Measurements from ENCODE around the gene PUS1.

Gene PUS1

DNA sequence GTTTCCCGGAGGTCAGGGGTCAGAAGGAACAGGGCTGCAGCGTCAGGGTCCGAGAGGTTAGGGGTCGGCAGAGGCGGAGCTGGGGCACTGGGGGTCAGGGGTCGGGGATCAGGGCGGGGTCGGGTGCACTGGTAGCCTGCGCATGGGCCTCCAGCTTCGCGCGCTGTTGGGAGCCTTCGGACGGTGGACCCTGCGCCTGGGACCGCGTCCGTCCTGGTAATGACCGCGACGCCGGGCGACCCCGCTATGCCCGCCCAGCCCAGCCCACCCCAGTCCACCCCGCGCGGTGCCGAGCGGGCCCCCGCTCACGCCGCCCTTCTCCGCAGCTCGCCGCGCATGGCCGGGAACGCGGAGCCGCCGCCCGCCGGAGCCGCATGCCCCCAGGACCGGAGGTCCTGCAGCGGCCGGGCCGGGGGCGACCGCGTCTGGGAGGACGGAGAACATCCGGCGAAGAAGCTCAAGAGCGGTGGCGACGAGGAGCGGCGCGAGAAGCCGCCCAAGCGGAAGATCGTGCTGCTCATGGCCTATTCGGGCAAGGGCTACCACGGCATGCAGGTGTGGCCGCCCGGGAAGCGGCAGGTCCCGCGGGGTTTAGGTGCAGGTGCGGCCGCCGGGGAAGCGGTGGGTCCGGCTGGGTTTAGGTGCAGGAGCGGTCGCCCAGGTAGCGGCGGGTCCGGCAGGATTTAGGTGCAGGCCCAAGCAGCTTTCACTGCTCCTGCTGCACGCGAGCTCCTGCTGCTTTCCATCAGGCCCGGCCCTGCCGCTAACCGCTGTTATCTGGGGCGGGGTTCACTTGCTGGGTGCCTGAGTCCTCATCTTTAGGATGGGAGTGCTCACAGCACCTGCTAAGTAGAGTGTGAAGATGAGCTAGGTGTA is 743 bp downstream of the PUS1 start:
- H3K27ac ChIP-seq (ENCODE audit: low read length), result peak overlapping the region; percentile 58
- peak overlapping the region; percentile 99 for H3K4me3 ChIP-seq (ENCODE audit: low read length)
- 0 out of 2 replicates have a peak, but pooled peaks cover 9% of the 10 kb centered on the region for H4K20me1 ChIP-seq (ENCODE audit: insufficient read depth, low read length)

DNA sequence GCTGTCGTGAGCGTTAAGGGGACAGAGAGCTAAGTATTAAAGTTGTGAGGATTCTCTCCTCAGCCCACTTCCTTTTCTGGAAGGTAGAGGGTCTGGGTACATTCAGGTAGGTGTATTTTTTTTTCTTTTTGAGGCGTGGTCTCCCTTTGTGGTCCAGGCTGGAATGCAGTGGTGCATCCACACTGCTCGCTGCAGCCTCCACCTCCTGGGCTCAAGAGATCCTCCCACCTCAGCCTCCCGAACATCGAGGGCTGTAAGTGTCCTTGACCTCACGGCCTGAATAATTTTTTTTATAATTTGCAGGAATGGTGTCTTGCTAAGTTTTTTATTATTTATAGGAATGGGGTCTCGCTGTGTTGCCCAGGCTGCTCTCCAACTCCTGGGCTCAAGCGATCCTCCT is 1.4 kb downstream of the PUS1 start:
- no peak for TF ChIP-seq EZH2phosphoT487 (IDR thresholded peaks at IDR 0.05; ENCODE audit: low read depth)
- TF ChIP-seq, protein P1, sequence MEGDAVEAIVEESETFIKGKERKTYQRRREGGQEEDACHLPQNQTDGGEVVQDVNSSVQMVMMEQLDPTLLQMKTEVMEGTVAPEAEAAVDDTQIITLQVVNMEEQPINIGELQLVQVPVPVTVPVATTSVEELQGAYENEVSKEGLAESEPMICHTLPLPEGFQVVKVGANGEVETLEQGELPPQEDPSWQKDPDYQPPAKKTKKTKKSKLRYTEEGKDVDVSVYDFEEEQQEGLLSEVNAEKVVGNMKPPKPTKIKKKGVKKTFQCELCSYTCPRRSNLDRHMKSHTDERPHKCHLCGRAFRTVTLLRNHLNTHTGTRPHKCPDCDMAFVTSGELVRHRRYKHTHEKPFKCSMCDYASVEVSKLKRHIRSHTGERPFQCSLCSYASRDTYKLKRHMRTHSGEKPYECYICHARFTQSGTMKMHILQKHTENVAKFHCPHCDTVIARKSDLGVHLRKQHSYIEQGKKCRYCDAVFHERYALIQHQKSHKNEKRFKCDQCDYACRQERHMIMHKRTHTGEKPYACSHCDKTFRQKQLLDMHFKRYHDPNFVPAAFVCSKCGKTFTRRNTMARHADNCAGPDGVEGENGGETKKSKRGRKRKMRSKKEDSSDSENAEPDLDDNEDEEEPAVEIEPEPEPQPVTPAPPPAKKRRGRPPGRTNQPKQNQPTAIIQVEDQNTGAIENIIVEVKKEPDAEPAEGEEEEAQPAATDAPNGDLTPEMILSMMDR (IDR thresholded peaks at IDR 0.05; ENCODE audit: low read depth, low read length), result no peak
- Histone ChIP-seq H3K79me2 (ENCODE audit: low read length) (peaks cover 43% of the 10 kb centered on the region), H2AFZ (ENCODE audit: low read depth, low read length) (no peak overlapping the region), H3K4me1 (ENCODE audit: low read length) (peaks cover 8% of the 10 kb centered on the region), H3K4me3 (ENCODE audit: low read length) (peak overlapping the region; percentile 99), H3K9me3 (ENCODE audit: insufficient read depth, low read length) (no peaks in the 10 kb centered on the region), H3K27me3 (ENCODE audit: low read depth, low read length) (no peaks in the 10 kb centered on the region), H4K20me1 (ENCODE audit: insufficient read depth, low read length) (0 out of 2 replicates have a peak, but pooled peaks cover 9% of the 10 kb centered on the region), H3K4me2 (ENCODE audit: low read length) (peak overlapping the region; percentile 77), H3K9ac (ENCODE audit: low read length) (peak overlapping the region; percentile 98), H3K27ac (ENCODE audit: low read length) (peak overlapping the region; percentile 6; the same call in 1 of the 2 replicates), H3K36me3 (replicated peaks; ENCODE audit: low read depth, low read length) (peaks cover 30% of the 10 kb centered on the region)

More for the DNA sequence above, 743 bp downstream of the PUS1 start:
- Histone ChIP-seq H3K36me3 (replicated peaks; ENCODE audit: low read depth, low read length) (peaks cover 27% of the 10 kb centered on the region), H3K4me1 (ENCODE audit: low read length) (peaks cover 10% of the 10 kb centered on the region), H3K79me2 (ENCODE audit: low read length) (peaks cover 43% of the 10 kb centered on the region), H3K9ac (ENCODE audit: low read length) (peak overlapping the region; percentile 98), H2AFZ (ENCODE audit: low read depth, low read length) (no peak overlapping the region), H3K9me3 (ENCODE audit: insufficient read depth, low read length) (no peaks in the 10 kb centered on the region), H3K4me2 (ENCODE audit: low read length) (peak overlapping the region; percentile 77), H3K27me3 (ENCODE audit: low read depth, low read length) (no peaks in the 10 kb centered on the region)
- no peak for TF ChIP-seq EZH2phosphoT487 (IDR thresholded peaks at IDR 0.05; ENCODE audit: low read depth)
- TF ChIP-seq, protein P1 (IDR thresholded peaks at IDR 0.05; ENCODE audit: low read depth, low read length), result no peak

DNA sequence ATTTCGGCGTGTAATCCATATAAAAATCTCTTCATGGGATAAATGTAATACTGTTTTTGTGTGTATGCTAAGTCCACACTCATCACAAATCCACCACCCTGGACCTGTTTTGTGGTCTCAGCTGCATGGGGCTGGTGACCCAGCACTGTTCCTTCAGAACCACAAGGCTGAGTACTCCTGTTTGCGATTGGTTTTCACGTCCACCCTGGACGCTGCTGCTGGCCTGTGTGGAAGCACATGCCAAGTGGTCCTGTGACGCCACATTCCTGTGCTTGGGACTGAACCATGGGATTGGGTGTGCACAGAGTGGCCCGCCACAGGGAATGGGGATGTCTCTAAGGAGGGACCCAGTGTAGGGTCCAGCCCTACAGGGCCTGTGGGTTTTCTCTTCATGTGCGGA is 4.3 kb downstream of the PUS1 start:
- no peak overlapping the region for H3K27ac ChIP-seq (ENCODE audit: low read length)
- H4K20me1 ChIP-seq (ENCODE audit: insufficient read depth, low read length), result 0 out of 2 replicates have a peak, but pooled peaks cover 9% of the 10 kb centered on the region
- H3K4me2 ChIP-seq (ENCODE audit: low read length), result no peak overlapping the region
- no peaks in the 10 kb centered on the region for H3K9me3 ChIP-seq (ENCODE audit: insufficient read depth, low read length)
- TF ChIP-seq, protein P1 (IDR thresholded peaks at IDR 0.05; ENCODE audit: low read depth, low read length), result no peak
- TF ChIP-seq EZH2phosphoT487 (IDR thresholded peaks at IDR 0.05; ENCODE audit: low read depth), result no peak
- H2AFZ ChIP-seq (ENCODE audit: low read depth, low read length), result no peak overlapping the region
- H3K27me3 ChIP-seq (ENCODE audit: low read depth, low read length), result no peaks in the 10 kb centered on the region
- peaks cover 8% of the 10 kb centered on the region for H3K4me1 ChIP-seq (ENCODE audit: low read length)
- peaks cover 41% of the 10 kb centered on the region for H3K36me3 ChIP-seq (replicated peaks; ENCODE audit: low read depth, low read length)
- H3K9ac ChIP-seq (ENCODE audit: low read length), result no peak overlapping the region
- no peak overlapping the region for H3K4me3 ChIP-seq (ENCODE audit: low read length)
- peaks cover 43% of the 10 kb centered on the region for H3K79me2 ChIP-seq (ENCODE audit: low read length)

DNA sequence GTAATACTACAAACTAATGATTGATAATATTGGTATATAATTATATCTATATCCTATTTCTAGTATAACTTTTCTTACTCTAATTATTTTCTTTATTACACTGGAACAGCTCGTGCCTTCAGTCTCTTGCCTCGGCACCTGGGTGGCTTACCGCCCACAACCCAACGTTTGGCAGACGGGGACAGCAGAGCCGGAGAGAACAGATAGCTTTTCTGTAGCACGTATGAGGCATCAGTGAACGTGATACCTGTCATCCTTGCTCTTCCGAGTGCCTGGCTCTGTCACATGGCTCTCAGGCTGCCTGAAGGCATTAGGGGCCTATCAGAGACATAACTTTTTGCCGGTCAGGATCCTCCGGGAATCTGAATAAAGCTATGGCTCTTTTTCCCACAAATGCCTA is 5.5 kb downstream of the PUS1 start:
- H3K4me1 ChIP-seq (ENCODE audit: low read length), result peaks cover 8% of the 10 kb centered on the region
- no peak overlapping the region for H3K4me3 ChIP-seq (ENCODE audit: low read length)
- H3K79me2 ChIP-seq (ENCODE audit: low read length), result peaks cover 38% of the 10 kb centered on the region
- H3K27me3 ChIP-seq (ENCODE audit: low read depth, low read length), result no peaks in the 10 kb centered on the region
- 0 out of 2 replicates have a peak, but pooled peaks cover 9% of the 10 kb centered on the region for H4K20me1 ChIP-seq (ENCODE audit: insufficient read depth, low read length)
- no peak for TF ChIP-seq EZH2phosphoT487 (IDR thresholded peaks at IDR 0.05; ENCODE audit: low read depth)
- TF ChIP-seq, protein P1 (IDR thresholded peaks at IDR 0.05; ENCODE audit: low read depth, low read length), result no peak
- no peak overlapping the region for H3K27ac ChIP-seq (ENCODE audit: low read length)
- H3K9me3 ChIP-seq (ENCODE audit: insufficient read depth, low read length), result no peaks in the 10 kb centered on the region
- H2AFZ ChIP-seq (ENCODE audit: low read depth, low read length), result no peak overlapping the region
- H3K36me3 ChIP-seq (replicated peaks; ENCODE audit: low read depth, low read length), result peaks cover 46% of the 10 kb centered on the region
- no peak overlapping the region for H3K9ac ChIP-seq (ENCODE audit: low read length)
- H3K4me2 ChIP-seq (ENCODE audit: low read length), result no peak overlapping the region
